Panc1 (cell line): ENCODE measurements around the gene AP3B1. TPM values are rescaled to one million over a fixed set of nuclear protein-coding genes. Genes with fewer than 3 reads are reported as not detected.

Experiments used
- ATAC-seq: fragments of 200-7000 bp; cut with Tn5 transposase; 2 replicates; pipeline ENCODE4 v1.9.1; 2020; ENCODE audit warnings: mild to moderate bottlenecking, moderate library complexity
- BruUV-seq: library from RNA; stranded (reverse); fragments of 400-500 nt; replicated peaks from 2 replicates; lab custom pipeline; 2021; lab: Mats Ljungman, UMichigan
- CTCF ChIA-PET: fragments of 300-600 bp; sonication (Branson Sonifier 250); formaldehyde crosslinking; loops from one replicate; lab custom pipeline; 2022; ENCODE audit warnings: antibody characterized with exemption; lab: Charles Lee
- POLR2A ChIA-PET: fragments of 300-600 bp; sonication (Branson Sonifier 250); formaldehyde crosslinking; loops from one replicate; lab custom pipeline; 2022; ENCODE audit warnings: antibody characterized with exemption; lab: Charles Lee
- DNase-seq: peaks from one replicate; pipeline ENCODE4 v3.0.0-alpha.2; 2010; ENCODE audit warnings: low read depth, low spot score
- H3K27ac ChIP-seq: 2 replicates; pipeline ENCODE4 v1.5.1; 2011; ENCODE audit warnings: mild to moderate bottlenecking, low read length, inconsistent platforms
- H3K27me3 ChIP-seq: fragments of 200-500 bp; sonication (Bioruptor generic); 2 replicates; pipeline ENCODE4 v1.6.0; 2014; ENCODE audit warnings: low read length, inconsistent platforms; ENCODE audit not compliant: control insufficient read depth, insufficient read depth
- H3K36me3 ChIP-seq: fragments of 200-500 bp; sonication (Bioruptor generic); 2 replicates; pipeline ENCODE4 v1.5.1; 2014; ENCODE audit warnings: inconsistent platforms, mild to moderate bottlenecking, low read length, moderate library complexity; ENCODE audit not compliant: control insufficient read depth, insufficient read depth
- H3K4me1 ChIP-seq: 2 replicates; pipeline ENCODE4 v1.5.1; 2011; ENCODE audit warnings: inconsistent platforms, mild to moderate bottlenecking, low read length, moderate library complexity; ENCODE audit not compliant: control insufficient read depth, insufficient read depth
- H3K4me3 ChIP-seq, 2 experiments: 2 replicates each; pipeline ENCODE4 v1.5.1; 2011 to 2012; ENCODE audit warnings: low read depth in 2 of 2, low read length in 2 of 2, mild to moderate bottlenecking in 2 of 2, inconsistent platforms in 1 of 2, moderate library complexity in 1 of 2
- H3K9me3 ChIP-seq: fragments of 200-500 bp; sonication (Bioruptor generic); 2 replicates; pipeline ENCODE4 v1.5.1; 2014; ENCODE audit warnings: low read depth, mild to moderate bottlenecking, inconsistent platforms, low read length, moderate library complexity; ENCODE audit not compliant: control insufficient read depth, insufficient read depth
- POLR2AphosphoS5 ChIP-seq: IDR thresholded peaks from 2 replicates; pipeline ENCODE4 v1.6.1; 2012; ENCODE audit warnings: mild to moderate bottlenecking, low read depth, low read length, moderate library complexity
- SIN3A ChIP-seq: IDR thresholded peaks from 2 replicates; pipeline ENCODE4 v1.6.1; 2012; ENCODE audit warnings: low read depth, mild to moderate bottlenecking, low read length, moderate library complexity, borderline replicate concordance; ENCODE audit not compliant: insufficient read depth
- TCF7L2 ChIP-seq: IDR thresholded peaks from 2 replicates; pipeline ENCODE4 v1.6.1; 2011; ENCODE audit warnings: mild to moderate bottlenecking, low read depth, low read length, inconsistent platforms
- in situ Hi-C: cut with HindIII; loops from 2 replicates; pipeline ENCODE4 v1.10.0; 2016; ENCODE audit warnings: low sequenced_read_pairs, low pct_unique_long_range_greater_than_20kb
- intact Hi-C: fragments of 100-400 bp; cut with micrococcal nuclease; formaldehyde crosslinking; loops from one replicate; pipeline ENCODE4 v1.10.0; 2022; ENCODE audit not compliant: unreplicated experiment
- total RNA-seq: library from RNA; stranded (reverse); gene quantifications from one replicate; pipeline ENCODE4 v1.2.1, GENCODE V29; 2021; ENCODE audit not compliant: unreplicated experiment
- TF ChIP-seq, protein P1 (sequence below): fragments of 450-650 bp; IDR thresholded peaks from 2 replicates; pipeline ENCODE4 v1.5.1; 2017; ENCODE audit warnings: mild to moderate bottlenecking
- TF ChIP-seq, protein P2 (sequence below), 2 experiments: IDR thresholded peaks; 2 replicates each; pipeline ENCODE4 v1.6.1; 2011 to 2012; ENCODE audit warnings: low read depth in 2 of 2, control low read depth in 1 of 2, low read length in 1 of 2, mild to moderate bottlenecking in 1 of 2, moderate library complexity in 1 of 2; ENCODE audit not compliant: insufficient read depth in 1 of 2

Gene AP3B1
- total RNA-seq, 1 experiment from 2014 or later: 55.4 TPM

DNA sequence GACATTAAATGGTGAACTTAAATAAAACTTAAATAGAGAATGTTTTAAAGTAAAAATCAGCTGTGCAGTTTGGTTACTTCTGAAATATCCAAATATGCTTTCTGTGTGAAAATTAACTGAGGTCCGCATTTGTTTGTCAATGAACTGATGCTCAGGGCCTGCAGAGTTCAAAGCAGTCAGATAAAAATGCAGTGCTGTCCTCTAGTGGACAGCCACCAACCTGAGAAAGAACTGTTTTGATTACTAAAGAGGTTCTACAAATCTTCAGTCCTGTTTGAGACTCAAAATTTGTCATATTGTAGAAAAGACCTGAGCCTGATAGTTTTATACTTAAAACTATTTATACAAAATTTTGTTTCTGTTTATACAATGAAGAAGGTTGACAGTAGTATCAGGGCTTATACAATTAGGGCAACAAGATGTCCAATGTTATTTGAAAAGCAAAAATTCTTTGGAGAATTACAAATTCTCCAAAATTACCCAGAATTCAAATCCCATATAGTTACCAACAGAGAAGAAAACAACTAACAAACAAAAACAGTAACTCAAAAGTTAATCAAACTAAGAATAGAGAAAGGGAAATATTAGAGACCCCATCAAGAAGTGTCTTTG lies 286.0 kb downstream of the AP3B1 start:
- TF ChIP-seq, protein P1, sequence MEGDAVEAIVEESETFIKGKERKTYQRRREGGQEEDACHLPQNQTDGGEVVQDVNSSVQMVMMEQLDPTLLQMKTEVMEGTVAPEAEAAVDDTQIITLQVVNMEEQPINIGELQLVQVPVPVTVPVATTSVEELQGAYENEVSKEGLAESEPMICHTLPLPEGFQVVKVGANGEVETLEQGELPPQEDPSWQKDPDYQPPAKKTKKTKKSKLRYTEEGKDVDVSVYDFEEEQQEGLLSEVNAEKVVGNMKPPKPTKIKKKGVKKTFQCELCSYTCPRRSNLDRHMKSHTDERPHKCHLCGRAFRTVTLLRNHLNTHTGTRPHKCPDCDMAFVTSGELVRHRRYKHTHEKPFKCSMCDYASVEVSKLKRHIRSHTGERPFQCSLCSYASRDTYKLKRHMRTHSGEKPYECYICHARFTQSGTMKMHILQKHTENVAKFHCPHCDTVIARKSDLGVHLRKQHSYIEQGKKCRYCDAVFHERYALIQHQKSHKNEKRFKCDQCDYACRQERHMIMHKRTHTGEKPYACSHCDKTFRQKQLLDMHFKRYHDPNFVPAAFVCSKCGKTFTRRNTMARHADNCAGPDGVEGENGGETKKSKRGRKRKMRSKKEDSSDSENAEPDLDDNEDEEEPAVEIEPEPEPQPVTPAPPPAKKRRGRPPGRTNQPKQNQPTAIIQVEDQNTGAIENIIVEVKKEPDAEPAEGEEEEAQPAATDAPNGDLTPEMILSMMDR: peak; percentile 88
- TF ChIP-seq, protein P2, sequence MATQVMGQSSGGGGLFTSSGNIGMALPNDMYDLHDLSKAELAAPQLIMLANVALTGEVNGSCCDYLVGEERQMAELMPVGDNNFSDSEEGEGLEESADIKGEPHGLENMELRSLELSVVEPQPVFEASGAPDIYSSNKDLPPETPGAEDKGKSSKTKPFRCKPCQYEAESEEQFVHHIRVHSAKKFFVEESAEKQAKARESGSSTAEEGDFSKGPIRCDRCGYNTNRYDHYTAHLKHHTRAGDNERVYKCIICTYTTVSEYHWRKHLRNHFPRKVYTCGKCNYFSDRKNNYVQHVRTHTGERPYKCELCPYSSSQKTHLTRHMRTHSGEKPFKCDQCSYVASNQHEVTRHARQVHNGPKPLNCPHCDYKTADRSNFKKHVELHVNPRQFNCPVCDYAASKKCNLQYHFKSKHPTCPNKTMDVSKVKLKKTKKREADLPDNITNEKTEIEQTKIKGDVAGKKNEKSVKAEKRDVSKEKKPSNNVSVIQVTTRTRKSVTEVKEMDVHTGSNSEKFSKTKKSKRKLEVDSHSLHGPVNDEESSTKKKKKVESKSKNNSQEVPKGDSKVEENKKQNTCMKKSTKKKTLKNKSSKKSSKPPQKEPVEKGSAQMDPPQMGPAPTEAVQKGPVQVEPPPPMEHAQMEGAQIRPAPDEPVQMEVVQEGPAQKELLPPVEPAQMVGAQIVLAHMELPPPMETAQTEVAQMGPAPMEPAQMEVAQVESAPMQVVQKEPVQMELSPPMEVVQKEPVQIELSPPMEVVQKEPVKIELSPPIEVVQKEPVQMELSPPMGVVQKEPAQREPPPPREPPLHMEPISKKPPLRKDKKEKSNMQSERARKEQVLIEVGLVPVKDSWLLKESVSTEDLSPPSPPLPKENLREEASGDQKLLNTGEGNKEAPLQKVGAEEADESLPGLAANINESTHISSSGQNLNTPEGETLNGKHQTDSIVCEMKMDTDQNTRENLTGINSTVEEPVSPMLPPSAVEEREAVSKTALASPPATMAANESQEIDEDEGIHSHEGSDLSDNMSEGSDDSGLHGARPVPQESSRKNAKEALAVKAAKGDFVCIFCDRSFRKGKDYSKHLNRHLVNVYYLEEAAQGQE (IDR thresholded peaks at IDR 0.05; ENCODE audit: insufficient read depth in 1 of 2, low read depth in 2 of 2, low read length in 1 of 2): no peak
- BruUV-seq: no TSS peak
- in situ Hi-C loops (no loop called here), intact Hi-C loops (loop anchor here (5.0 kb wide), 3 partner anchors 141 to 491 kb away; no protein-coding TSS in a partner anchor)
- CTCF ChIA-PET: interaction anchor here (0.7 kb wide), 2 partner anchors 177 to 516 kb away, joined by 3 to 4 read pairs; no protein-coding TSS in a partner anchor
- no peaks in the 10 kb centered on the region; the same call in 1 of the 2 replicates for H3K36me3 ChIP-seq
- no peaks in the 10 kb centered on the region for H3K4me1 ChIP-seq
- DNase-seq: peak; percentile 43
- no peak overlapping the region for H3K27ac ChIP-seq
- no peaks in the 10 kb centered on the region for H3K27me3 ChIP-seq
- no peaks in the 10 kb centered on the region for H3K9me3 ChIP-seq
- H3K4me3 ChIP-seq: no peak overlapping the region
- ATAC-seq: peak; percentile 84
- POLR2A ChIA-PET: no interaction called here

DNA sequence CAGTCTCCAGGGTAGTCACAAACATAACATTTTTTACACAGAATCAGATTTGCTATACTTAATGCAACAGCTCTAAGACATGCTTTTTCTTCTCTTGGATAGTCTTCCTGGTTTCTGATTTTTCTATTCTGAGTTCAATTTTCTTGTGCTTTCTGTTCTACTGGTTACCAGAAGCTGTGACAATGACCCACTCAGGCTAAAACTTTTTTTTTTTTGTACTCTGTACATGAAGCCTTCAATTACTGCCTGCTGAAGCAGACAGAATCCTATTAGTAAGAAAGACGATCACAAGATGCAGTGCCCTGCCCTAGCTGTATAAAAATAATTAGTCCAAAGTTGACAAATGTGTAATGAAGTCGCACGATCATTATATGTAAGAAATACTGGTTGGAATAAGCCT lies 287.3 kb downstream of the AP3B1 start:
- H3K36me3 ChIP-seq: no peaks in the 10 kb centered on the region; the same call in 1 of the 2 replicates
- no peak for TF ChIP-seq POLR2AphosphoS5
- no peak for TF ChIP-seq TCF7L2
- TF ChIP-seq, protein P2 (IDR thresholded peaks at IDR 0.05; ENCODE audit: insufficient read depth in 1 of 2, low read depth in 2 of 2, low read length in 1 of 2): no peak
- TF ChIP-seq, protein P1: no peak
- TF ChIP-seq SIN3A: no peak
- H3K27ac ChIP-seq: no peak overlapping the region
- H3K4me1 ChIP-seq: no peaks in the 10 kb centered on the region
- no peak overlapping the region for H3K4me3 ChIP-seq
- ATAC-seq (no peak), DNase-seq (no peak)
- ChIA-PET POLR2A (no interaction called here), CTCF (interaction anchor here (0.7 kb wide), 1 partner anchor 30 kb away, joined by 3 read pairs; no protein-coding TSS in a partner anchor)
- in situ Hi-C loops: no loop called here
- H3K9me3 ChIP-seq: no peaks in the 10 kb centered on the region
- no TSS peak for BruUV-seq
- intact Hi-C loops: loop anchor here (5.0 kb wide), 3 partner anchors 140 to 490 kb away; no protein-coding TSS in a partner anchor
- no peaks in the 10 kb centered on the region for H3K27me3 ChIP-seq
